ENCODE data around the gene TRDMT1.

TRDMT1 gene, protein sequence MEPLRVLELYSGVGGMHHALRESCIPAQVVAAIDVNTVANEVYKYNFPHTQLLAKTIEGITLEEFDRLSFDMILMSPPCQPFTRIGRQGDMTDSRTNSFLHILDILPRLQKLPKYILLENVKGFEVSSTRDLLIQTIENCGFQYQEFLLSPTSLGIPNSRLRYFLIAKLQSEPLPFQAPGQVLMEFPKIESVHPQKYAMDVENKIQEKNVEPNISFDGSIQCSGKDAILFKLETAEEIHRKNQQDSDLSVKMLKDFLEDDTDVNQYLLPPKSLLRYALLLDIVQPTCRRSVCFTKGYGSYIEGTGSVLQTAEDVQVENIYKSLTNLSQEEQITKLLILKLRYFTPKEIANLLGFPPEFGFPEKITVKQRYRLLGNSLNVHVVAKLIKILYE

DNA sequence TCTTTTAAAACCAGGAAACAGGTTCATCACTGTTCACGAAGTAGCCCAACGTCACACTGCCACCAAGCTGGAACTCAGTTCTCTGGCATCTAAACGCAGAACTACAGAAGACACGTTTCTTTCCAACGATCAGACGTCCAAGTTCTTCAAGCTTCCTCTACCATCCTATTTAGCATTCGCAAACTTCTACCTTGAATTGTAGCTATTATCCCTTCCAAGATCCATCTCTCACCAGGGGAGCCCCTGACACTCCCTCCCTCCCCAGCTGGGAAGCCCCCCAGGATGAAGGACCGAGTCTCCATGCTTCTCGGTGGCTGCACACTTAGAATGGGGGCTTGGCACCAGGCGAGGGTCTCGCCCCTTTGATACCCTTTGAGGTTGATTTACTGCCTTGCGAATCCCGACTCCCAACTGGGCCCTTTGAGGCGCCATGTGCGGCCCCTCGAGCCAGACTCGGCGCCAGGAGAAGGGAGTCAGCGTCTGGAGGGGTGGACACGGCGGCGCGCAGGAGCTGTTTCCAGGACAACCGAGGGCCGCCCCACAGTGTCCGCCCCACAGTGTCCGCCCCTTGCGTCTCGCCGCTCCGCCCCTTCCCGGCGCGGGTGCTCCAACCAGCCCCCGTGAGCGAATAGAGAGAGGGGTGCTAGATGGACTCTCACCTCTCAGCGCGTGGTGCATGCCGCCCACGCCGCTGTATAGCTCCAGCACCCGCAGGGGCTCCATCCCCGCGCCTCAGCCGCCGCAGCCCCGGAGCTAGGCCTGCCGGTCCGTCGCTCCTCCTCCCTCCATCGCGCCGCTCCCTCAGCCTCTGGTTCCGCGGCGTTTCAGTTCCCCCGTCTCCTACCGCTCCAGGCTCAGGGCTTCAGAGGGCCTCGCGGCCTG is at the start of gene TRDMT1:
TRDMT1 (minus strand) TSS at position 761 of the 882 bp plus-strand sequence; CDS start at position 723, 38 bp downstream.
- peak; percentile 81 for DNase-seq

DNA sequence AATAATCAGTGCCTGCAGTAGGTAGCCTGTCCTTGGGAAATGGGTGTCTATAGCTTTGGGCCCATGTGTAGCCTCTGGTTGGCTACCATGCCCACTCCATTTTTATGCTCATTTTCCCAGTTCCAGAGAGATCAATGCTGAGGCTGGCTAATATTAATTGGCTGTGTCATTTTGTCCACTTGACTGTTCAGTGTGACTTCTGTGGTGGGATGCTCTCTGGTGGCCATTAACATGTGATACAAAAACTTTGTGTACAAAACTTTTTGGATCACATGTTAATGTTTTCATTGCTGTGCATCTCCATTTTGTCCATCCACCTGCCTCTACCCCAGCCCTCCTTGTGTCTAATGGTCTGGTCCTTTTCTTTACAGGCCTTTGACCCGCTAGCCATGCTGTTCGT is 49.3 kb upstream of the TRDMT1 start:
- DNase-seq, result no peak

DNA sequence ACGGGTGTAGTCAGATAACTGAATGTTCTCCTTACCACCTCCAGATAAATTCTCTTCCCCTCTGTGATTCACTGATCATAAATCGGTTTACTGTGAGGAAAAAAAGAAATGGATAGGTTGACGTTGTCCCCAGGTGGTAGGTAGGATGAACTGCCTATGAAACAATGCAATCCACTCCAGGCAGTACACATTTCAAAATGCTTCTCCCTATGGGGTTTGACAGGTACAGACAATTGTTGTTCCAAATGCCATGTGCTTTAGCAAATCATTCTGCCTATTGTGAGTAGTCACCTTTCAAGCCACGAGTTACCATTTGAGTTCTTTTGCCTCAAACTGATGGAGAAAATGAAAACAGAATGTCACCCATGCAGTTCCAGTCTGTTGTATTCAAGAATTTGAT is 48.3 kb upstream of the TRDMT1 start:
- DNase-seq, result no peak

DNA sequence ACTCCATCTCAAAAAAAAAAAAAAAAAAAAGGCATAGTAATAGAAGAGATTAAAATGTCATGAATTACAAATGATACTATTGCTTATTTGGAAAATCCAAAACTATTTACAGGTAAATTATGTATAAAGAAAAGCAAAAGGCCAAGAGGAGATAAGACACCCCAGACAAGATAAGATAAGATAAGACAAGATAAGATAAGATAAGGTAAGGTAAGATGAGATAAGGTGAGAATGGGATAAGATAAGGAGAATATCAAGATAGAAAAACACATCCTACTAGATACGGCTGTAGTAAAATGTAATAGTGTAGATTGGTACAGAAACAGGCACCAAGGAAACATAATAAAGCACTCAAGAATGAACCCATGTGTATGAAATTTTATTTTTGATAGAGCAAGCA is 47.5 kb upstream of the TRDMT1 start:
- no peak for DNase-seq

DNA sequence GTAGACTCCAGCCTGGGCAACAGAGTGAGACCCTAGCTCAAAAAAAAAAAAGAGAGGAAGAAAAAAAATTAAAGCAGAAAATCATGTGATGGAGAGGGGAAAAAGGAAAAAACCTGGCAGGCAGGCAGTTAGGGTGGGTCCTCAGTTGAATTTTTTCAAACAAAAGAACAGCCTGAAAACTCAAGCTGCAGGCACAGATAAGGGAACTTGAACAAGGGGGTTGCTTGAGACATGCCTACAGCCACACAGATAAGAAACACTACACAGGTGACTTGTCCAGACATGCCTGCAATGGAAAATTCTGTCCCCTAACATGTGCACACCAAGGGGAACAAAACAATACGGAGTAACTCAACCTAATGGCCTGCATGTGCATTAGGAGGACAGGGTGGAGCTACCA is 45.7 kb upstream of the TRDMT1 start:
- no peak for DNase-seq

DNA sequence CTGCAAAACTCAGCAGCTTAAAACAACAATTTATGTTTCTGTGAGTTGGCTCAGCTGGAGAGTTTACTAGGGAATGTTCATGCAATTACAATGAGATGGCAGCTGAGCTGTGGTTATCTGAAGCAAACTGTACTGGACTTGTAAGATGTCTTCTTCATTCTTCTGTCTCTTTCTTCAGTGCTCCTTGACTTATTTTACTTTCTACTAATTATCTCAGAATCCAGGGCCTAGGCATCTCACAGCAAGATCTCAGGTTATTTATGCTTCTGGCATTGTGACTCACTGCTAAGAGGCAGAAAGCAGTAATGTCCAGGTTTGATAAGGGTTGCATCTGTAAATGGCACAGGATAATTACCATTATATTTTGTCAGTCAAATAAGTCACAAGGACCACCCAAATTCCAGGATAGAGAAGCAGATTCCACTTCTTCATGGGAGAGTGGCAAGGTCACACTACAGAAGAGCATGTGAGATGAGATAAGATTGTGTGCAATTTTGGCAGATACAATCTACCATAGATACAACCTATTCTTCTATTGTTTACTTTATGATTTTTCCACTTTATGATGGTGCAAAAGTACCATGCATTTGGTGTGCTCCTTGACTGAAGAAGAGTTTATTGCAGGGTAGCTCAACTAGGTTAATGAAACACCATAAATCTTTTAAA is 43.4 kb upstream of the TRDMT1 start:
- DNase-seq, result no peak

DNA sequence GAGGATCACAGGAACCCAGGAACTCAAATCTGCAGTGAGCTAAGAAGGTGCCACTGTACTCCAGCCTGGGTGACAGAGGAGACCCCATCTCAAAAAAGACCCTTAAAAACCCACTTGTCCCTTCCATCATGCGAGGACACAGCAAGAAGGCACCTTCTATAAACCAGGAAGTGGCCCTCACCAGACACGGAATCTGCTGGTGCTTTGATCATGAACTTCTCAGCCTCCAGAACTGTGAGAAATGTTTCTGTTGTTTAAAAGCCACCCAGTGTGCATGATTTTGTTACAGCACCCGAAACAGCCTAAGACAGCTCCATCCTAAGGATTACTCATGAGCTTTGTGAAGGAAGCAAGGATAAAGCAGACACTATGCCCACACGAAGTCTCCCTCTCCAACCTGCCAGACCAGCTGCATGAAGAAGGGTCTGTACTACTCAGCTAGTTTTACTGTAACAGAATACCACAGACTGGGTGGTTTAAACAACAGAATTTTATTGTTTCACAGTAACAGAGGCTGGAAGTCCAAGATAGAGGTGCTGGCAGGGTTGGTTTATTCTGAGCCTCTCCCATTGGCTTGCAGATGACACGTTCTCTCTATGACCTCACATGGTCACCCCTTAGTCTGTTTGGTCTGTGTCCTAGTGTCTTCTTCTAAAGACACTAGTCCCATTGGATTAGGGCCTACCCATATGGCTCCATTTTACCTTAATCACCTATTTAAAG is 40.3 kb upstream of the TRDMT1 start:
- DNase-seq, result no peak

DNA sequence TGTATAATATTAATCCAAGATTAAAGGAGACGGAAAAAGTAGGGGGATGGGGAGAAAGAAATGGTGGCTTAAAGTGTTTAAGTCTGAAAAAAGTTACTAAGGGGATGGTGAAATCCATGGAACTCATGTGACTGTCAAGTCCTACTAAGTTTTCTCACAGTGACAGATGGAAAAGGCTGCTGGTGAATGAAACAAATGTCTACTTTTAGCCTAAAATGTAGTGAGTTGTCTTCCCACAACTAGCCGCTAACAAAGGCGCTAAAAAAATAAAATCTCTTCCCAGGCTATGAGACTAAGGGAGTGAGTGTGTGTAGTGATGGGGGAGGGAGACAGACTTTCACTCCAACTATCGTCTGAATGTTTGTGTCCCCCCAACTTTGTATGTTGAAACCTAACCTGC is 39.1 kb upstream of the TRDMT1 start:
- DNase-seq, result no peak

DNA sequence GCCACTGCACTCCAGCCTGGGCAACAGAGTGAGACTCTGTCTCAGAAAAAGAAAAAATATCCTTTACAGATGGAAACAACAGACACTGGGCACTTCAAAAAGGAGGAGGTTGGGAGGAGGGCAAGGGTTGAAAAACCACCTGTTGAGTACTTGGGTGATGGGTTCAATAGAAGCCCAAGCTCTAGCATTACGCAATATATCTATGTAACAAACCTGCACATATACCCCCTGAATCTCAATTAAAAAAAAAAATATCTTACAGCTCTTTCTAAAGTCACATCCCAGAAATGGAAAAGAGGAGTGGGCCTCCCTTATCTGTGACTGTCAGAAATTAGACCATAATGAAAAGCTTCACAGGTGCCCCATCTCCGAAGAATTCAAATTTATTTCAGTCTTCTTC is 38.6 kb upstream of the TRDMT1 start:
- DNase-seq, result no peak

DNA sequence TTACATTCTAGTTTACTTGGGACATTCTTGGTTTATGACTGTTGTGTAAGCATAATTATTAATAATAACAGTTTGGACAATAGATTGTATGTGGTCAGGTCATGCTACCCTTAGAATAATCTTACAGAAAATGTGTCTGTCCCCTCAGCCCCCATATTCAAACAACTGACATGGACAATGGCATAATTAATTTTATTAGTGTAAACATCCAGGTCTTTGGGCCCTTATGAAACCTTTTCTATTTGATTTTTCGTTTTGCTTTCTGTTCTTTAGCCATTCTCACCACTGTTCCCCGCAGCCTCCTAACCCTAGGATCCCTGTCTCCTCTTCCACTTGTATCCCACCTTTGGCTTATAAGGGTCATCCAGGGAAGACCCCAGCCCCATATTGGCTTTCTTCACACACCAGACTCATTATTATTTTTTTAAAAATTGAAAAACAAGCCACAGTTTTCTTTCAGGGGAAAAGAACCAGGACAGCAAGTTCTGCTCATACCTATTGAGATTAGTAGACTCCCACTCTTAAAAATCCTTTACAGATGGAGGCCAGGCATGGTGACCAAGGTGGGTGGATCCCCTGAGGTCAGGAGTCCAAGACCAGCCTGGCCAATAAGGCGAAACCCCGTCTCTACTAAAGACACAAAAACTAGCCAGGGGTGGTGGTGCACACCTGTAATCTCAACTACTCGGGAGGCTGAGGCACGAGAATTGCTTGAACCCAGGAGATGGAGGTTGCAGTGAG is 38.0 kb upstream of the TRDMT1 start:
- no peak for DNase-seq

DNA sequence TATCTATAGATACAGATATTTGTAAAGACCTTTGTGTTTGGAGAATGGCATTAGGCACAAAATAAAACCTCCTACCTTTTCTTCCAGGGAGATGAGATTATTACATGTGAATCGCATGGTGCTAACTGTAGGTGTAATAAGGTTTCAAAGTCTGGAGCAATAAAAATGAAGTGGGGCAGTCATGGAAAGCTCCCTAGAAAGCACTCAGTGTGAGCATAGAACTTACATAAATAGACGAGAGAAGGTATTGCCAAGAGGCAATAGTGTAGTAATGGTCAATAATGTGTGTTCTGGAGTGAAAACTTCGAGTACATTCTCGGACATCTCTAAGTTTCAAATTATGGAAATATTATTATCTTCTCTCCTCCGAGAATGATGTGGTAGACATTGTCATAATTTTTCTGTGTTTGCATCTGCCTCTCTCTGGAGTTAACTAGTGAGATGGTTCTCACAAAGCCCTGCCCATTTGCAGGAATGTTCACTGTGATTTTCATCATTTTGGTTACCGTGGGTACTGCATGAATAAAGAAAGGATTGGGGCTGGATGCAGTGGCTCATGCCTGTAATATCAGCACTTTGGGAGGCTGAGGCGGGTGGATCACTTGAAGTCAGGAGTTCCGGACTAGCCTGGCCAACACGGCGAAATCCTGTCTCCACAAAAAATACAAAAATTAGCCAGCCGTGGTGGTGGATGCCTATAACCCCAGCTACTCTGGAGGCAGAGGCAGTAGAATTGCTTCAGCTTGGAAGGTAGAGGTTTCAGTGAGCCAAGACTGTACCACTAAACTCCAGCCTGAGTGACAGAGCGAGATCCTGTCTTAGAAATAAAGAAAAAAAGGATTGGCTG is 37.2 kb upstream of the TRDMT1 start:
- DNase-seq, result no peak

DNA sequence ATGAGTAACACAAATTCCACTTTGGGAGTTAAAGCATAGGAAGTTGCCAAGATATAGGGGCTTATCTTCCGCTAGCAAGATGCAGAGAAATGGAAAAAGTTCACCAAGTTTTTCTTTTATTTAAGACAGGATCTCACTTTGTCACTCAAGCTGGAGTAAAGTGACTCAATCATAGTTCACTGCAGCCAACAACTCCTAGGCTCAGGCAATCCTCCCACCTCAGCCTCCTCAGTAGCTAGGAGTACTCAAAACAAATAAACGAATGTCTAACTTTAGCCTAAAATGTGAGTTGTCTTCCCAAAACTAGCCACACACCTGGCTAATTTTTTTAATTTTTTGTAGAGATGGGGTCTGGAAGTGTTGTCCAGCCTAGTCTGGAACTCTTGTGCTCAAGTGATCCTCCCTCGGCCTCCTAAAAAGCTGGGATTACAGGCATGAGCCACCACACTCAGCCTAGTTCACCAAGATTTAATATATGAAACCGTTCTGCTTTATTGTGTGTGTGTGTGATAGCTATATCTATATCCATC is 36.5 kb upstream of the TRDMT1 start:
- no peak for DNase-seq

DNA sequence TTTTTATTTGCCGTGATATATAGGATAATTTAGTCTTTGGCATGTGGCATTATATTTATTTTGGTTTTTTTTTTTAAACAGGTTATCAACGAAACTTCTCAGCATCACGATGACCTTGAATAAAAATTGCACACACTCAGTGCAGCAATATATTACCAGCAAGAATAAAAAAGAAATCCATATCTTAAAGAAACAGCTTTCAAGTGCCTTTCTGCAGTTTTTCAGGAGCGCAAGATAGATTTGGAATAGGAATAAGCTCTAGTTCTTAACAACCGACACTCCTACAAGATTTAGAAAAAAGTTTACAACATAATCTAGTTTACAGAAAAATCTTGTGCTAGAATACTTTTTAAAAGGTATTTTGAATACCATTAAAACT is 35.7 kb upstream of the TRDMT1 start:
- DNase-seq, result no peak

DNA sequence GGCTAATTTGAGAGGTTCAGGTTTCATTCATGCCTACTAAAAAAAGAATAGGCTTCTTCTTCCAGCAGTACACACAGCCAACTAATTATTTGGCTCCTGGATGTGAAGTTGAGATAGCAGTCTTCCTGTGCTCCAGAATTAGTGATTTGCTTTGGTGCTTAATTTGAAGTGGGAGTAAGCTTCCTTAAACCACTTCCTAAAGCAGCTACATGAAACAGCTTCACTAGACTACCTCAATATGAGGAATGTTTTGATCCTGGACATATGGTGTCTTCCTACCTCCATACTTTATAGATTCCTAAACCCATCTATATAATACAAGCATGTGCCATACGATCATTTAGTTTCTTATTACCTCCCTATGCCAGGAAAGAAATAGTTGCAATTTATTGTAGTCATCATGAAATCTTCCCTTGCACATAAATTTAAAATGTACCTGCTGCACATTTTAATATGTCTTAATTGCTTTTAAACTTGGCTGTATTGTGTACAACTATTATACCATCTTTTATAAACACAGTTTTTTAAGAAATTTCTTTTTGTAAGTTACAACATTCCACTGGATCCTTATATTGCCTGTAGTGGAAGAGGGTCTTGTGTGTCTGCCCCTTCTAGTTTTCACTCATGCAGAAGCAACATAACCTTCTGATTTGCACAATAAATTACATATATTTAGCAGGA is 35.1 kb upstream of the TRDMT1 start:
- DNase-seq, result no peak

DNA sequence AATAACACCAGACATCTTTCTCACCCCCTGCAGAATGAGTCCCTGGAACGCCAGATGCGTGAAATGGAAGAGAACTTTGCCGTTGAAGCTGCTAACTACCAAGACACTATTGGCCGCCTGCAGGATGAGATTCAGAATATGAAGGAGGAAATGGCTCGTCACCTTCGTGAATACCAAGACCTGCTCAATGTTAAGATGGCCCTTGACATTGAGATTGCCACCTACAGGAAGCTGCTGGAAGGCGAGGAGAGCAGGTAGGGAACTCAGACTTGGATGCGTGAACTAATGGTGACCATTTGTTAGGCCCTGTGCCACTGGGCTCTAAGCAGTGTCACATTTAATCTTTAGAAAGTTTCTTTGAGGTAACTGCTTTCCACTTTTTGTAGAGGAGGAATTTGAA is 33.7 kb upstream of the TRDMT1 start:
- no peak for DNase-seq

DNA sequence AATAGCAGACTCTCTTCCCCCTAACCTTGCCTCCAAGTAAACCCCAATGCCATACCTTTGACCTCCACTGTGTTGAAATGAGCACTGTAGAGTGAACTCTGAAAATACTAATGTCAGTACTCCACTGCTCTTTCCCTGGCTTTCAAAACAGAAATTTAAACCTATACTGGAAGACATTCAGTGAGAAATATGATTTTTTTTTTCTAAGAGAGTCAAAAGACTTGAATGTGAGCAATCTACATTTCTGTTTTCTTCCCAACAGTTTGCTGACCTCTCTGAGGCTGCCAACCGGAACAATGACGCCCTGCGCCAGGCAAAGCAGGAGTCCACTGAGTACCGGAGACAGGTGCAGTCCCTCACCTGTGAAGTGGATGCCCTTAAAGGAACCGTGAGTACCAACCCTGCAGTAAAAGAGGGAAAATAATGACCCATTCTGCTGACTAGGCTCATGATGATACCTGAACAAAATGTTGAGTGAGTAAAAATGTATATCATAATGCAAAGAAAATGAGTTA is 33.0 kb upstream of the TRDMT1 start:
- DNase-seq, result no peak

DNA sequence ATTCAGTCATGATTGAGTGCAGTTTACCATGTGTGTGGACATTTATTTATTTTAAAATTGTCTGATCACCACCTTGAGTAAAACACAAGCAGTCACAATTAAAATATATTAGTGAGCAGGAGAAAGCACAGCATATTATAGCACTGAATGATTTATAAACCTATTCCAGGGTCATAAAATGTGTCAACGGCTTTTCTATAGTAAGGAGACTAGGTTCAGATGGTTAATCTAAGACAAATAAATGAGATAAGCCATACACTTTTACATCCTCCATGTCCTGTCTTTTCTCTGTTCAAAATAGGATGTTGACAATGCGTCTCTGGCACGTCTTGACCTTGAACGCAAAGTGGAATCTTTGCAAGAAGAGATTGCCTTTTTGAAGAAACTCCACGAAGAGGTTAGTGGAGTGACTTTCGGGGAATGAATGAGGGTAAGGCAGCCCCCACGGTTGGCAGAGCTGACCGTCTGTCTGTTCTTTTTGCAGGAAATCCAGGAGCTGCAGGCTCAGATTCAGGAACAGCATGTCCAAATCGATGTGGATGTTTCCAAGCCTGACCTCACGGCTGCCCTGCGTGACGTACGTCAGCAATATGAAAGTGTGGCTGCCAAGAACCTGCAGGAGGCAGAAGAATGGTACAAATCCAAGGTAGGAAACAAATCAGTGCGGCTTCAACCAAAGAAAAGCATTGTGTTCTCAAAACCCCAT is 32.0 kb upstream of the TRDMT1 start:
- no peak for DNase-seq

DNA sequence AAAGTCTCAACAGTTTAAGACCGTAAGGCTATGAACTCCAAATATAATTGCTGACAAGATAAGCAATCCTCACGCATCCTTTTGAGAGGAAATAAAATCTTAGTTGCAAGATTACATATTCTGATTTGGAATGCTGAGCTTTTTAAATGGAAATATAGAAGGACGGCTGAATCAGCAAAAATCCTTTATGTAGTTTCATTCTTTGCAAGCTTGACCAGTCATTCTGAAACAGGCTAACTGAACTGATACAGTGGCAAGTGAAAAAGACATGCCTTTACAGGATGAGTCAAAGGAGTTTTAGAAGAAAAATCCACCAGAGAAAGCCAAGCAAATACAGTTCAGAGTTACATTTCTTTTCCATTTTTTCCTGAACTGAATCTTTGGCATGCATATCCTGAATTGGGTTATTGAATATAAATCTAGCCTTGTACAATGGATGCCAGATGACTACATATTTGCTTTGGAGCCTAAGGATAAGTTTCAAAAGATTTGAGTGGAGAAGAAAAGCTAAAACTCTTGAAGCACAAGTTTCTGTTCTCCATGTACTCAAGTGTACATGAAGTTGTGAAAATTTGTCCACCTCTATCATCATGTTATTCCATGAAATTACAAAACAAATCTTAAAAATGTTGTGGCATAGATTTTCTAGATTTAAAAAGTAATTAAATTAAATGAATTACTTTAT is 30.9 kb upstream of the TRDMT1 start:
- peak; percentile 86 for DNase-seq

DNA sequence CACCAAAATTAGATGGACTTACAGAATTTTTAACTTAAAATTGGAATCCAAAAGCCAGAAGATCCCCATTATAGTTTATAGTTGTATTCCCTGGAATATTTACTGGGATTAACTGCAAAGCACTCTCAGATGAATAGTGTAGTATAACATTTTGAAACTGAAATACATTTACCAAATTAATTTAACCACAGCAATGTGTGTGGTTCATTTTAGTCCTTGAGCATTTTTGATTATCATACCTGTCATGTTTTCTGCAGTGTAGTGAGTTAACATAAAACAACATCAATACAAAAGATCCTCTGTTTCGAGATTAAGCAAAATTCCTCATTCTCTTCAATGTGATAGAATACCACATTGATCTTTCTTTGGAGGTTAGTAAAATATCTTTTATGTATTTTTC is 30.3 kb upstream of the TRDMT1 start:
- no peak for DNase-seq
